Activated CD8-positive, alpha-beta T cell treated with anti-CD3 and anti-CD28 coated beads for 36 hours (primary cell): ENCODE measurements around the gene ZNF787. TPM values are rescaled to one million over a fixed set of nuclear protein-coding genes. Genes with fewer than 3 reads are reported as not detected.

Experiments
- ATAC-seq: fragments of 200-7000 bp; cut with Tn5 transposase; one replicate; pipeline ENCODE4 v1.10.0; 2021; ENCODE audit warnings: mild to moderate bottlenecking, moderate library complexity
- CTCF ChIA-PET: fragments of 350-600 bp; sonication (Branson Sonifier 250); formaldehyde crosslinking; loops from one replicate; lab custom pipeline; 2021; ENCODE audit warnings: antibody characterized with exemption; lab: Charles Lee
- POLR2A ChIA-PET: fragments of 350-600 bp; sonication (Branson Sonifier 250); formaldehyde crosslinking; loops from one replicate; lab custom pipeline; 2021; ENCODE audit warnings: antibody characterized with exemption; lab: Charles Lee
- DNase-seq: peaks from one replicate; pipeline ENCODE4 v3.0.0-alpha.2; 2020
- H3K27ac Mint-ChIP-seq: one replicate; pipeline ENCODE4 v1.8.0; 2021; ENCODE audit warnings: mild to moderate bottlenecking, mixed read lengths
- H3K27me3 Mint-ChIP-seq: one replicate; pipeline ENCODE4 v1.8.0; 2021; ENCODE audit warnings: mixed read lengths
- H3K36me3 Mint-ChIP-seq: one replicate; pipeline ENCODE4 v1.8.0; 2021; ENCODE audit warnings: low read depth, mixed read lengths
- H3K4me1 Mint-ChIP-seq: one replicate; pipeline ENCODE4 v1.8.0; 2021; ENCODE audit warnings: low read depth, mixed read lengths
- H3K4me3 Mint-ChIP-seq: one replicate; pipeline ENCODE4 v1.8.0; 2021; ENCODE audit warnings: mild to moderate bottlenecking, moderate library complexity, mixed read lengths
- H3K9me3 Mint-ChIP-seq: one replicate; pipeline ENCODE4 v1.8.0; 2021; ENCODE audit warnings: mixed read lengths
- CTCF ChIP-seq: fragments of 200-600 bp; IDR thresholded peaks from one replicate; pipeline ENCODE4 v1.8.0; 2022; ENCODE audit warnings: antibody characterized with exemption, mild to moderate bottlenecking
- intact Hi-C: fragments of 100-400 bp; cut with micrococcal nuclease; formaldehyde crosslinking; loops from one replicate; pipeline ENCODE4 v1.10.0; 2022
- total RNA-seq, 2 experiments: library from RNA; stranded (reverse); gene quantifications; one replicate each; pipeline ENCODE4 v1.2.3, GENCODE V29; 2021

The ZNF787 gene
- total RNA-seq, 2 experiments from 2014 or later = 24.2 to 25.8 TPM

GRCh38 chr19:56089344-56089743 lies 31.8 kb downstream of the ZNF787 start:
- no peak overlapping the region for H3K27ac Mint-ChIP-seq
- no peak for ATAC-seq
- H3K4me1 Mint-ChIP-seq = peaks cover 3% of the 10 kb centered on the region

GRCh38 chr19:56088497-56089215 lies 32.4 kb downstream of the ZNF787 start:
- CTCF ChIA-PET = no interaction called here
- Mint-ChIP-seq H3K27ac (no peak overlapping the region), H3K36me3 (peaks cover 23% of the 10 kb centered on the region), H3K4me1 (peaks cover 3% of the 10 kb centered on the region), H3K4me3 (no peak overlapping the region), H3K9me3 (peaks cover 7% of the 10 kb centered on the region), H3K27me3 (no peaks in the 10 kb centered on the region)
- intact Hi-C loops = no loop called here
- DNase-seq (no peak), ATAC-seq (no peak)
- POLR2A ChIA-PET = no interaction called here
- no peak for TF ChIP-seq CTCF

More at GRCh38 chr19:56089344-56089743, 31.8 kb downstream of the ZNF787 start:
- DNase-seq = no peak
- TF ChIP-seq CTCF = no peak
- peaks cover 25% of the 10 kb centered on the region for H3K36me3 Mint-ChIP-seq
- no peaks in the 10 kb centered on the region for H3K27me3 Mint-ChIP-seq
- H3K4me3 Mint-ChIP-seq = no peak overlapping the region
- ChIA-PET POLR2A (no interaction called here), CTCF (no interaction called here)
- intact Hi-C loops = no loop called here
- H3K9me3 Mint-ChIP-seq = peaks cover 7% of the 10 kb centered on the region

- Mint-ChIP-seq H3K36me3 (peaks cover 15% of the 10 kb centered on the region), H3K4me1 (no peaks in the 10 kb centered on the region), H3K27ac (no peak overlapping the region), H3K27me3 (no peaks in the 10 kb centered on the region), H3K9me3 (peaks cover 3% of the 10 kb centered on the region), H3K4me3 (no peak overlapping the region)
- no peak for TF ChIP-seq CTCF
- intact Hi-C loops = no loop called here
- no peak for DNase-seq
- CTCF ChIA-PET = interaction anchor here (0.7 kb wide), 1 partner anchor 20 kb away, joined by 3 read pairs; no protein-coding TSS in a partner anchor
- POLR2A ChIA-PET = no interaction called here
- no peak for ATAC-seq
Observed at GRCh38 chr19:56087647-56088496, 33.2 kb downstream of the ZNF787 start.

GRCh38 chr19:56086671-56087430 lies 34.2 kb downstream of the ZNF787 start:
- intact Hi-C loops = no loop called here
- no peak for TF ChIP-seq CTCF
- H3K4me3 Mint-ChIP-seq = no peak overlapping the region
- ChIA-PET POLR2A (no interaction called here), CTCF (interaction anchor here (0.7 to 2.1 kb wide), 2 partner anchors 10 to 18 kb away, joined by 3 to 10 read pairs; no protein-coding TSS in a partner anchor)
- H3K36me3 Mint-ChIP-seq = peaks cover 10% of the 10 kb centered on the region
- no peak overlapping the region for H3K27ac Mint-ChIP-seq
- H3K4me1 Mint-ChIP-seq = no peaks in the 10 kb centered on the region
- ATAC-seq (no peak), DNase-seq (no peak)
- H3K9me3 Mint-ChIP-seq = no peaks in the 10 kb centered on the region
- peaks cover 4% of the 10 kb centered on the region for H3K27me3 Mint-ChIP-seq
